ENCODE results near the gene ZSWIM5. TPM values are rescaled to one million over a fixed set of nuclear protein-coding genes. Genes with fewer than 3 reads are reported as not detected.

ZSWIM5 gene
- total and polyA plus RNA-seq, 11 donors: 0.19 to 1.7 (median 0.81) TPM

DNA sequence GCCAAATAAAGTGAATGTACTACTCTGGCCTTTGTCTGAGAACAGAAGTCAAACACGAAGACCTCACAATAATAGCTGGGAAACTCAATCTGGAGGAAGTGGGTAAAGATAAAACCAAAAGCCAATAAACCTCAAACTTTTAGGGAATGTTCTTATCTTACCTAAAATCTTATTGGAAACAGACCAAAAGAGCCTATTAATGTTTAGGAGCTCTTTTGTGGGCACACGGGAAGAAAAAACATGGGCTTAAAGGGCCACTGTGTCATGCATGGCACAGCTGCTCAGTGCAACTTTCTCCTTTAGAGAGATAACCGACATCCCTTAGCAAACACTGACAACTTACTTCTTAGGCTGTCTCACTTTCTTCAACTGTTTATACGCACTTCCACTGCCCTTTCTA lies 236.1 kb downstream of the ZSWIM5 start:
- DNase-seq (no peak), ATAC-seq (no peak)
- intact Hi-C loops (cut with DNase I): loop anchor here in 1 of 10 donors (10.0 kb wide), 1 partner anchor 126 kb away; the partner anchor contains the start of gene PTCH2
- TF ChIP-seq, protein P1, sequence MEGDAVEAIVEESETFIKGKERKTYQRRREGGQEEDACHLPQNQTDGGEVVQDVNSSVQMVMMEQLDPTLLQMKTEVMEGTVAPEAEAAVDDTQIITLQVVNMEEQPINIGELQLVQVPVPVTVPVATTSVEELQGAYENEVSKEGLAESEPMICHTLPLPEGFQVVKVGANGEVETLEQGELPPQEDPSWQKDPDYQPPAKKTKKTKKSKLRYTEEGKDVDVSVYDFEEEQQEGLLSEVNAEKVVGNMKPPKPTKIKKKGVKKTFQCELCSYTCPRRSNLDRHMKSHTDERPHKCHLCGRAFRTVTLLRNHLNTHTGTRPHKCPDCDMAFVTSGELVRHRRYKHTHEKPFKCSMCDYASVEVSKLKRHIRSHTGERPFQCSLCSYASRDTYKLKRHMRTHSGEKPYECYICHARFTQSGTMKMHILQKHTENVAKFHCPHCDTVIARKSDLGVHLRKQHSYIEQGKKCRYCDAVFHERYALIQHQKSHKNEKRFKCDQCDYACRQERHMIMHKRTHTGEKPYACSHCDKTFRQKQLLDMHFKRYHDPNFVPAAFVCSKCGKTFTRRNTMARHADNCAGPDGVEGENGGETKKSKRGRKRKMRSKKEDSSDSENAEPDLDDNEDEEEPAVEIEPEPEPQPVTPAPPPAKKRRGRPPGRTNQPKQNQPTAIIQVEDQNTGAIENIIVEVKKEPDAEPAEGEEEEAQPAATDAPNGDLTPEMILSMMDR (IDR thresholded peaks at IDR 0.05): no peak
- no peak for TF ChIP-seq POLR2A (IDR thresholded peaks at IDR 0.05)
- peaks cover 0 to 6% (median 0%) of the 10 kb centered on the region in 12 donors for H3K4me1 ChIP-seq
- H3K27me3 ChIP-seq: no peaks in the 10 kb centered on the region
- peaks cover 0 to 55% (median 16%) of the 10 kb centered on the region in 9 donors for H3K36me3 ChIP-seq
- H3K27ac ChIP-seq: no peak overlapping the region
- 65 to 68% (median 67%) methylated on average over 4 of the region's 4 CpGs for WGBS, 4 donors
- H3K9me3 ChIP-seq: no peaks in the 10 kb centered on the region
- no peak overlapping the region for H3K4me3 ChIP-seq

Other genes starting within 250 kb of the ZSWIM5 start
- gene EIF2B3, start 220.0 kb downstream of the ZSWIM5 start, total RNA-seq: 10 to 100 TPM; 27.5 to 48.8 (median 37.7) TPM
- gene EIF2B3, start 220.0 kb downstream of the ZSWIM5 start, polyA plus RNA-seq: 10 to 100 TPM; 33.3 to 50.6 TPM
- gene HECTD3, start 195.3 kb downstream of the ZSWIM5 start, total RNA-seq: 10 to 100 TPM; 17.6 to 34.3 (median 22.8) TPM
- 10 to 100 TPM; 18.9 to 30.1 TPM for gene HECTD3, start 195.3 kb downstream of the ZSWIM5 start, polyA plus RNA-seq
- 10 to 100 TPM; 58.2 to 95.8 (median 78.4) TPM for gene UROD, start 194.4 kb downstream of the ZSWIM5 start, total RNA-seq
- gene UROD, start 194.4 kb downstream of the ZSWIM5 start, polyA plus RNA-seq: 10 to 100 TPM; 80.6 to 89.3 TPM
- gene HPDL, start 120.3 kb upstream of the ZSWIM5 start, total RNA-seq: under 1 TPM in 5 of 9 donors, not detected in 4; 0.15 to 0.43 (median 0.32) TPM
- gene HPDL, start 120.3 kb upstream of the ZSWIM5 start, polyA plus RNA-seq: under 1 TPM; 0.15 to 0.46 TPM
- gene TOE1, start 133.6 kb upstream of the ZSWIM5 start, total RNA-seq: 1 to 10 TPM; 2.7 to 7.9 (median 3.7) TPM
- gene TOE1, start 133.6 kb upstream of the ZSWIM5 start, polyA plus RNA-seq: 1 to 10 TPM; 2.2 to 5.4 TPM
- 10 to 100 TPM in 2 of 9 donors, 1 to 10 TPM in 7; 4.4 to 11.9 (median 7.1) TPM for gene MUTYH, start 133.8 kb upstream of the ZSWIM5 start, total RNA-seq
- gene MUTYH, start 133.8 kb upstream of the ZSWIM5 start, polyA plus RNA-seq: 1 to 10 TPM; 7.0 TPM